ENCODE measurements around the gene CD44. TPM values are rescaled to one million over a fixed set of nuclear protein-coding genes. Genes with fewer than 3 reads are reported as not detected.
"Not testable (repeated sequence)": the region's sequence is repeated elsewhere in the genome, so short reads cannot be mapped to it uniquely, and the experiment has no call there.

Gene CD44
- total RNA-seq, 4 donors from 2014 or later, result 861 to 1,282 (median 914) TPM

DNA sequence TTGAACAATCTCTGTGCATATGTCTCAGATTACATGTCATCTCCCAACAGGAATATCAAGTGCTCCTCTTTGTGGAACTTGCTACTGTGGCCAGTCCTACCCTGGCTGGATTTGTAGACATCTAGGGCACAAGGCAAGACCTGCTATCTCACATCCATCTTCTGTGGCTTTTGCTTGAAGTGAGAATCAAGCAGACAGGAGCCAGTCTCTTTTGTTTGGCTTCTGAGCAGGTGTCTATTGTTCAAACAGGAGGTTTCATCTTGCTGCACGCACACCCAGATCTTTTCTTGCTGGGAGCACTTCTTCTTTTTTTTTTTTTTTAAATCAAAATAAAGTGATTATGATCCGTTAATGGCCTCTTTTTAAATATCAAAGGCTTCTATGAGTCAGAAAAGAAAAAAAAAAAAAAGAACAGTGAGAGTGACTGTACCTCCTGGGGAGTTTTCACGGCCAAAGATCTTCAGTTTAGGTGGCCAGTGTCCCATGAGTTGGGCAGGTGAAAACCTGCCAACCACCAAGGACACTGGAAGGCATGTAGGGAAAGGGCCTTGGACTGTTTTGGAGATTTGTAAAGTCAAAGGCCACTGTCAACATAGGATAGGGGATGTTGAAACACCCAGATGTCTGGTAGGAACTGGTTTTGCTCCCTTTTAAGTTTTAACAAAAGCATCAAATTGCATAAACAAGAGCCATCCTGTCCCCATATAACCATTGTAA is 78.1 kb downstream of the CD44 start:
- 33 to 37% methylated on average over 3 of the region's 3 CpGs for WGBS, 2 donors
- TF ChIP-seq, protein P1, sequence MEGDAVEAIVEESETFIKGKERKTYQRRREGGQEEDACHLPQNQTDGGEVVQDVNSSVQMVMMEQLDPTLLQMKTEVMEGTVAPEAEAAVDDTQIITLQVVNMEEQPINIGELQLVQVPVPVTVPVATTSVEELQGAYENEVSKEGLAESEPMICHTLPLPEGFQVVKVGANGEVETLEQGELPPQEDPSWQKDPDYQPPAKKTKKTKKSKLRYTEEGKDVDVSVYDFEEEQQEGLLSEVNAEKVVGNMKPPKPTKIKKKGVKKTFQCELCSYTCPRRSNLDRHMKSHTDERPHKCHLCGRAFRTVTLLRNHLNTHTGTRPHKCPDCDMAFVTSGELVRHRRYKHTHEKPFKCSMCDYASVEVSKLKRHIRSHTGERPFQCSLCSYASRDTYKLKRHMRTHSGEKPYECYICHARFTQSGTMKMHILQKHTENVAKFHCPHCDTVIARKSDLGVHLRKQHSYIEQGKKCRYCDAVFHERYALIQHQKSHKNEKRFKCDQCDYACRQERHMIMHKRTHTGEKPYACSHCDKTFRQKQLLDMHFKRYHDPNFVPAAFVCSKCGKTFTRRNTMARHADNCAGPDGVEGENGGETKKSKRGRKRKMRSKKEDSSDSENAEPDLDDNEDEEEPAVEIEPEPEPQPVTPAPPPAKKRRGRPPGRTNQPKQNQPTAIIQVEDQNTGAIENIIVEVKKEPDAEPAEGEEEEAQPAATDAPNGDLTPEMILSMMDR (IDR thresholded peaks at IDR 0.05), result no peak
- TF ChIP-seq POLR2A (IDR thresholded peaks at IDR 0.05), result no peak
- intact Hi-C loops (cut with DNase I; ENCODE audit: low total_unique reads), result no loop called here
- DNase-seq (ENCODE audit: low spot score in 2 of 2), result no peak
- no peak overlapping the region for H3K4me3 ChIP-seq (ENCODE audit: low read depth, poor library complexity, severe bottlenecking)

DNA sequence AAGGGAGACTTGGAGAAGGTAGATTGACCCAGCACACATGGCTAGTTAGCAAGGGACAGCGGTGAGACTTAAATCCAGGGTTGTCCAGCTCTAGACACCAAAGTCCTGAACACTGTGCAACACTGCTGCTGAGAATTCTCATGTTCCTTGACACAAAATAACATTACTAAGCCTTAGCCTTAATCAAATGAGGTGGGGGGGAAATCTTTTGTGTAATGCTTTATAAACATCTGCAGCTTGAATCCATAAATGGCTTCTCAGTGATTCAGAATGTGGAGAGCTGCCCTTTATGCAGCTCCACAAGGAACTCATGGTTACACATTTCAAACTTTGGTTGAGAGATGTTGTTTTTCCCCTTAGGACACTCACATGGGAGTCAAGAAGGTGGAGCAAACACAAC is 80.0 kb downstream of the CD44 start:
- 73 to 96% methylated on average over 1 of the region's 1 CpG for WGBS, 2 donors
- intact Hi-C loops (cut with DNase I; ENCODE audit: low total_unique reads), result no loop called here
- no peak overlapping the region for H3K4me3 ChIP-seq (ENCODE audit: low read depth, poor library complexity, severe bottlenecking)
- TF ChIP-seq, protein P1 (IDR thresholded peaks at IDR 0.05), result no peak
- no peak for TF ChIP-seq POLR2A (IDR thresholded peaks at IDR 0.05)
- no peak for DNase-seq (ENCODE audit: low spot score in 2 of 2)

DNA sequence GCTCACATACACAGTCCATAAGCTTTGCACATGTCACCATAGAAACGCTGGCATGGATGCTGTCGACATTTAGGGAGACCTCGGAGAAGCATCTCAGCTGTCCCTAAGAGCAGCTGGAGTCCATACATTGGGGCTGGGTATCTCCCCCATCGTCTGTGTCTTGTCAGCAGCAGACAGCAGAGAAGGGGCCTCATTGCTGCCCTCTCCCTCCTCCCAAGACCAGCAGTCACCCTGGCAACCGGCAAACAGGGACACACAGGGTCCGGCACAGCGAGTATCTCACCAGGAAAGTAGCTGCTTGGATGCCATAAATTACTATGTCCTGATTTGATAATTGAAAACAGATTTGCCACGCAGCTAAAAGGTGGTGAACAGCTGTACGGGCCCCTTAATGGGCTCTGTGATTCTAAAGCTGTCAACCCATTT is 84.4 kb downstream of the CD44 start:
- no peak overlapping the region for H3K4me3 ChIP-seq (ENCODE audit: low read depth, poor library complexity, severe bottlenecking)
- TF ChIP-seq, protein P1 (IDR thresholded peaks at IDR 0.05), result no peak
- TF ChIP-seq POLR2A (IDR thresholded peaks at IDR 0.05), result no peak
- intact Hi-C loops (cut with DNase I; ENCODE audit: low total_unique reads), result no loop called here
- WGBS, 2 donors, result 60 to 62% methylated on average over 9 of the region's 9 CpGs
- DNase-seq (ENCODE audit: low spot score in 2 of 2), result no peak

DNA sequence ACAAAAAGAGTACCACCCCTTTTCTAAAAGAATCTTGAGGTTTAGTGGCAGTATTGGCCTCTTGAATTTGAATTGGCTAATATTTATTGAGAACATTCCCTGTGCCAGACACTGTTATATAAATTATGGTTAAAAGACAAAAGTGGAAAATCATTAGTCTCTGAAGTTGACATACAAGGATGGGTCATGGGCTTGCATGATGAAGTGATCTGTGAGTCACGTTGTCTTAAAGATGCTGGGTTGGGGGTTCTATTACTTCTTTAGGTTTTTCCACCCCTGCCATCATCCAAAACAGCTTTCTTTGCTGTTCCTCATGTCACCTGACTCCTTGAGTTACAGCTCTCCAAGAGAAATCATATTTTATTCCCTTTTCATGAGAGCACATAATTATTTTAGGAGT is 85.0 kb downstream of the CD44 start:
- 78 to 87% methylated on average over 1 of the region's 1 CpG for WGBS, 2 donors
- H3K4me3 ChIP-seq (ENCODE audit: low read depth, poor library complexity, severe bottlenecking), result no peak overlapping the region
- intact Hi-C loops (cut with DNase I; ENCODE audit: low total_unique reads), result no loop called here
- no peak for DNase-seq (ENCODE audit: low spot score in 2 of 2)
- TF ChIP-seq, protein P1 (IDR thresholded peaks at IDR 0.05), result no peak
- no peak for TF ChIP-seq POLR2A (IDR thresholded peaks at IDR 0.05)

DNA sequence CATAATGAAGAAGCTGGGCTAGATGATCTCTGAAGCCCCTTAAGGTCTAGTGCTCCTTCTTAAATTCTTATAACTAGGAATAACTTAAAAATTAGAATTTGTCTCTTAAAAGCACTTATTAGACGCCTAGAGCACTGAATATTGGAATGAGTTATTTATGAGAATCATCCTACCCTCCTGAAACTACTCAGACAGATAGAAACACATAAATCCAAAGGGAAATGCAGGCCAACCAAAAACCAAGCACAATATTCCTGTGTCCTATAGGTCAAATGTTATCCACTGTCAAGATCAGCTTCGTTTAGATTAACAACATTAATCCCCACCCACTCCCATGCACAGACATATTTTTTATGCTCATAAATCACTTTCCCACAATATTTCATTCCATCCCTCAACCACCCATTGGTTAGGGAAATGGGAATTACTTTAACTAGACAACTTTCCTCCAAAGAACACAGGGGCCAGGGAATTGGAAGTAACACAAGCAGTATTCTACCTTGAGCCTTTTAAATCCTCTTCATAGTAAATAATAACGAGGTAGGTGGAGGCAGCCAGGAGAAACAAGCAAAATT is 87.1 kb downstream of the CD44 start:
- H3K4me3 ChIP-seq (ENCODE audit: low read depth, poor library complexity, severe bottlenecking), result no peak overlapping the region
- no peak for DNase-seq (ENCODE audit: low spot score in 2 of 2)
- intact Hi-C loops (cut with DNase I; ENCODE audit: low total_unique reads), result no loop called here
- no peak for TF ChIP-seq POLR2A (IDR thresholded peaks at IDR 0.05)
- TF ChIP-seq, protein P1 (IDR thresholded peaks at IDR 0.05), result no peak
- 59 to 63% methylated on average over 3 of the region's 3 CpGs for WGBS, 2 donors

DNA sequence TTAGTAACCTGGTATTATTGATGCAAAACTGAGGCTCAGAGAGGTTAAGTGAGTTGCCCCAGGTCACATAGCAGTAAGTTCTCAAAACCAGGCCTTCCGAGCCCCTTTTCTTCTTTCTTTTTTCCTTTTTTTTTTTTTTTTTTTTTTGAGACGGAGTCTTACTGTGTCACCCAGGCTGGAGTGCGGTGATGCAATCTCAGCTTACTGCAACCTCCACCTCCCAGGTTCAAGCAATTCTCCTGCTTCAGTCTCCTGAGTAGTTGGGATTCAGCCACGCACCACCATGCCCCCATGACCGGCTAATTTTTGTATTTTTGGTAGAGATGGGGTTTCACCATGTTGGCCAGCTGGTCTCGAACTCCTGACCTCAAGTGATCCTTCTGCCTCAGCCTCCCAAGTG is 87.8 kb downstream of the CD44 start:
- WGBS, 2 donors, result 89 to 94% methylated on average over 6 of the region's 6 CpGs
- H3K4me3 ChIP-seq (ENCODE audit: low read depth, poor library complexity, severe bottlenecking); DNase-seq (ENCODE audit: low spot score in 2 of 2); intact Hi-C loops (cut with DNase I; ENCODE audit: low total_unique reads): not testable (repeated sequence)

Data from lower leg skin (tissue), 4 donors.